GM18867 (cell line): ENCODE data around the gene MLLT11.

Experiments used
- ATAC-seq: cut with Tn5 transposase; IDR thresholded peaks from one replicate; pipeline ENCODE4 v1.9.1; 2021; ENCODE audit warnings: mild to moderate bottlenecking, moderate library complexity; ENCODE audit not compliant: unreplicated experiment

Gene MLLT11, protein sequence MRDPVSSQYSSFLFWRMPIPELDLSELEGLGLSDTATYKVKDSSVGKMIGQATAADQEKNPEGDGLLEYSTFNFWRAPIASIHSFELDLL

DNA sequence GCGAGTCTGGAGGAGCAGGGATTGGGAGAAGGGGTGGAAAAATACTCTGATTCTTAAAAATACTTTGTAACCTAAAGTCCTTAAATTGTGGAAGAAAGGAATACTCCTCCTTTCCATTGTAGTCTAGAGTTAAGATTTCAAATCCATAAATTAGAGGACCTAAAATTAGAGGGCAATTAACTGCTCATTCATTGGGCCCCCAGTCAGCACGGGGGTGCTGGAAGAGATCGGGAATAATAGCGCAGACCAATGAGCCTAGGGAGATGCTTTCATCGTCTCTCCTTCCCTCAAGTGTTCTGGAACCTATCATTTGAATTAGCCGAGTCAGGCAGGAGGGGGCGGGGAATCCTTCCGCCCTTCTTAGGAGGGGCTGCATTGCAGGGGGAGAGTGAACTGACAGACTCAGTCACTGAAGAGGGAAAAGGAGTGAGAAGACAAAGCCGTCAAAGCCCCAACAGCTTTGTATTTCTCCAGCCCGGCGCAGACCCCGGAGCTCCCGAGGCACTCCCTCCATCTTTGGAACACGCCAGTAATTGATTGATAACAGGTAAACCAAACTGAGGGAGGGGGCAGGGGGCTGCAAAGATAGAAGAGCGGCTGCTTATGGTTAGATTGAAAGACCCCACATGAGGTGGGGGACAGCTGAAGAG, at the start of gene MLLT11:
Gene MLLT11, plus strand, starts transcription at position 391 of the 650 bp plus-strand sequence. CDS start 6,828 bp downstream, outside the sequence.
- ATAC-seq, result no peak

- ATAC-seq, result no peak
Measured at GRCh38 chr1:151011154-151011850, 48.9 kb upstream of the MLLT11 start.

DNA sequence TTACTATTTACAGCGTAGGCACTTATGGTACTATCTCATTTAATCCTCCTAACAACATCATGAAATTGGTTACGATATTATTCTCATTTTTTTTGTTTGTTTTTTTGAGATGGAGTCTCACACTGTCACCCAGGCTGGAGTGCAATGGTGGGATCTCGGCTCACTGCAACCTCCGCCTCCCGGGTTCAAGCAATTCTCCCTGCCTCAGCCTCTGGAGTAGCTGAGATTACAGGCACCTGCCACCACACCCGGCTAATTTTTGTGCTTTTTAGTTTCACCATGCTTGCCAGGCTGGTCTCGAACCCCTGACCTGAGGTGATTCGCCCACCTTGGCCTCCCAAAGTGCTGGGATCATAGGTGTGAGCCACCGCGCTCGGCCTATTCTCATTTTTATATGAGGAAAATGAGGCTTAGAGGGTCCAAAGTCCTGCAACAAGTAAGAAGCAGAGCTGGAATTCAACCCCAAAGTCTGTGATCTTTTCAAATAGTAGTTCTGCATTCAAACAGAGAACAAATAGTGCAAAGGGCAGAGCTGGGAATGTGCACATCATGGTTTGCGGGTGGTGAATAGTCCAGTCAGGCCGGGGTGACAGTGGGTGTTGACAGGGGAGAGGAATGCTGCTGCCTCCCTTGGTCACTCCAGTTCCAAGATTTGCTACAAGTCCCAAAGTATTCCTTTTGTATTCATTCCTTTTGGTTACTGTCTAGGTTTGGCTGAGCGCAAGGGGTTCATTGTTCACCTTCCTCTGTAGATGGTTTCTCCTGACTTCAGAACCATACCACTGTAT, 47.3 kb upstream of the MLLT11 start:
- ATAC-seq, result no peak

GRCh38 chr1:151013518-151013917, 46.7 kb upstream of the MLLT11 start:
- no peak for ATAC-seq

GRCh38 chr1:151024540-151025146, 35.6 kb upstream of the MLLT11 start:
- ATAC-seq, result no peak

DNA sequence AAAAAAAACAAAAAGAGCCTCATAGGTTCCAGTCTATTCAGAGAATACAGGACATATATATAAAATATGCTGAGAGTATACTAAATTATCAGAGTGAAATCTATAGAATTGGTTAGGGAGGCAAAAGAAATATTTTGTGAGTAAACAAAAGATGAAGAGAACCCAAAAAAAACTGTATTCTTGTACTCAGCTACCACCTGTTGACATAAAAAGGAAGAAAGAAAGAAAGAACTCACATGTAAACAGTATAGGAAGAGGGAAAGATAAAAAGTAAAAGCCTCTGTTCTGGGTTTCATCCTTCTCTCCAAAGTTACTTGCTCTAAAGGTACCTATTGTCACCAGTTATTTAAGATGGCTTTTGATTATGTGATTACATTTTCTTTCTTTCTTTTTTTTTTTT, 33.7 kb upstream of the MLLT11 start:
- ATAC-seq, result no peak

DNA sequence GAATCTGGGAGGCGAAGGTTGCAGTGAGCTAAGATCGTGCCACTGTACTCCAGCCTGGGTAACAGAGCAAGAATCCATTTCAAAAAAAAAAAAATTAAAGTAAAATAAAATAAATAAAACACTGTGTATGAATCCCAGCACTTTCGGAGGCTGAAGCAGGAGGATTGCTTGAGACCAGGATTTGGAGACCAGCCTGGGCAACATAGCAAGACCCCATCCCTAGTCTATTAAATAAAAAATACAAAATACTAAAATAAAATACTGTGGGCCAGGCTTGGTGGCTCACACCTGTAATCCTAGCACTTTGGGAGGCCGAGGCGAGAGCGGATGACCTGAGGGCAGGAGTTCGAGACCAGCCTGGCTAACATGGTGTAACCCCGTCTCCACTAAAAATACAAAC, 28.0 kb upstream of the MLLT11 start:
- no peak for ATAC-seq

GRCh38 chr1:151035167-151035566, 25.0 kb upstream of the MLLT11 start:
- ATAC-seq, result no peak

- ATAC-seq, result no peak
Measured at GRCh38 chr1:151036356-151036755, 23.8 kb upstream of the MLLT11 start, which contains the start of gene BNIPL. TSS of gene BNIPL (plus strand) at chr1:151036586. CDS start at chr1:151036726, 140 bp downstream.

- no peak for ATAC-seq
Measured at GRCh38 chr1:151037032-151037431, 23.2 kb upstream of the MLLT11 start.

GRCh38 chr1:151039521-151039920, 20.7 kb upstream of the MLLT11 start:
- ATAC-seq, result no peak

- ATAC-seq, result no peak
Measured at GRCh38 chr1:151043163-151043562, 17.0 kb upstream of the MLLT11 start.

GRCh38 chr1:151047591-151047924, 12.6 kb upstream of the MLLT11 start, which contains the start of gene C1orf56:
TSS of gene C1orf56 (plus strand) at chr1:151047751. CDS start at chr1:151047848, 97 bp downstream.
- ATAC-seq, result peak; percentile 44

- ATAC-seq, result peak; percentile 59
Measured at GRCh38 chr1:151047925-151048644, 12.1 kb upstream of the MLLT11 start.

- no peak for ATAC-seq
Measured at GRCh38 chr1:151048645-151049032, 11.6 kb upstream of the MLLT11 start.

DNA sequence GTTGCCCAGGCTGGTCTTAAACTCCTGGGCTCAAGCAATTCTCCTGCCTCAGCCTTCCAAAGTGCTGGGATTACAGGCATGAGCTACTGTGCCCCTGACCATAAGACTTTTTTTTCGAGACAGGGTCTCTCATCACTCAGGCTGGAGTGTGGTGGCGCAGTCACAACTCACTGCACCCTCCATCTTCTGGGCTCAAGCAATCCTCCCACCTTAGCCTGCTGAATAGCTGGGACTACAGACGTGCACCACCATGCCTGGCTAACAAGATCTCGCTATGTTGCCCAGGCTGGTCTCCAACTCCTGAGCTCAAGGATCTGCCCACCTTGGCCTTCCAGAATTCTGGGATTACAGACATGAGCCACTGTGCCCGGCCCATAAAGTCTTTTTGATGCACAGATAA, 10.7 kb upstream of the MLLT11 start:
- no peak for ATAC-seq

GRCh38 chr1:151050051-151050688, 10.0 kb upstream of the MLLT11 start:
- no peak for ATAC-seq

- no peak for ATAC-seq
Measured at GRCh38 chr1:151051356-151052009, 8.7 kb upstream of the MLLT11 start.

GRCh38 chr1:151054971-151055547, 5.1 kb upstream of the MLLT11 start:
- no peak for ATAC-seq
